GM19328 (cell line): ENCODE measurements around the gene CLTC.
"Not testable (repeated sequence)": the region's sequence is repeated elsewhere in the genome, so short reads cannot be mapped to it uniquely, and the experiment has no call there.

ENCODE experiments used
- ATAC-seq: cut with Tn5 transposase; IDR thresholded peaks from one replicate; pipeline ENCODE4 v1.9.1; 2021; ENCODE audit warnings: mild to moderate bottlenecking, moderate library complexity; ENCODE audit not compliant: unreplicated experiment

CLTC gene

DNA sequence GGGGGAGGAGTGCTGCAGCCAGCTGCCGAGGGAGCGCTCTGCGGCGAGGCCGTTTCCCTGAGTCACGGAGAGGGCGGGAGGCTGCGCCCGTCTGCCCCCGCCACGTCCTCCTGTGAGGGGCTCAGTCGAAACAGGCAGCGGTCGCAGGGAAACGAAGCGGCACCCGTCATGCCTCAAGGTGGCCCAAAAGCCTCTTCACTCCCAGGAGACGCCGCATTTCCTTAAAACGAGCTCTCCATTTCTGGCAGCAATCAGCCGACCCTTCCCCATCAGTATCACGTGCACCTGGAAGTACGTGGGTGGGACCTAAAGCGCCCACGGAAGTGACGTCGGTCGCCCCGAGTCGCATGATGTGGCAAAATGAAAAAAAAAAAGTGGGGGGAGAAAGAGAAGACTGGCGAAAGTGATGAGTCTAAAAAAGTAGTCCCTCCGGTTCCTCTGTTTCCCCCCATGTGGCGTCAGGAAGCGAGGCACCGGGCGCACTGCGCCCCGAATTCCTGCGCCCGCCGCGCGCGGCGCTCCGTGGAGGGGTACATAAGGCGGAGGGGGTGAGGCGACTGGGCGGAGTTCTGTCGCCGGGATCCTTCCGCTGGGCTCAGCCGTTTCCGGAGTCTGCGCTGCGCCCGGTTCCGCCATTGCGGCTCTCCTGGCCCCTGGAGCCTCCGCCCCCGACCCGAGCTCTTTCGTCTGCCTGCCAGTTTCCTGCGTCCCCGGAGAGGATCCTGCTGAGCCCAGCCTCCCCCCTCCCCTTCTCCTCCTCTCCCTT is at the start of gene CLTC:
TSS of gene CLTC (plus strand) at position 598 of the 766 bp plus-strand sequence. CDS start 237 bp downstream, outside the sequence.
- peak; percentile 75 for ATAC-seq

DNA sequence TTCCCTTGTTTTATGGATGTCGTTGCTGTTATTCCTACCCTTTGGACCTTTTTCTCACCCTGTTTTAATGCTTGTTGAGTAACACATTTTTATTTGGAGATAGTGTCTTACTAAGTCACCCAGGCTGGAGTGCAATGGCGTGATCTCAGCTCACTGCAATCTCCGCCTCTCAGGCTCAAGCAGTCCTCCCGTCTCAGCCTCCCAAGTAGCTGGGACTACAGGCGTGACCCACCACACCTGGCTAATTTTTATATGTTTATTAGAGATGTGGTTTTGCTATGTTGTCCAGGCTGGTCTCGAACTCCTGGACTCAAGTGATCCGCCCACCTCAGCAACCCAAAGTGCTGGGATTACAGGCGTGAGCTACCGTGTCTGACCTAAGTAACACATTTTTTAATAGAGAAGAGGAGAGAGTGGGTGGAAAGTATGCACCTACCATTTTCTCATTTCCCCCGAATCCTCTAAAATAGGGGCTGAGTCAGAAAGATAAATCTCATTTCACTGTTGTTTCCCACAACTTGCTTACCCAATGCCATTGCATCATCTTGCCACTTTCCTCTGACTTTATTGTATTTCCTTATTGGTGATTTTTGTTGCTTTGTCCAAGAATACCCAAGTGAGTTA is 47.3 kb upstream of the CLTC start:
- no peak for ATAC-seq

DNA sequence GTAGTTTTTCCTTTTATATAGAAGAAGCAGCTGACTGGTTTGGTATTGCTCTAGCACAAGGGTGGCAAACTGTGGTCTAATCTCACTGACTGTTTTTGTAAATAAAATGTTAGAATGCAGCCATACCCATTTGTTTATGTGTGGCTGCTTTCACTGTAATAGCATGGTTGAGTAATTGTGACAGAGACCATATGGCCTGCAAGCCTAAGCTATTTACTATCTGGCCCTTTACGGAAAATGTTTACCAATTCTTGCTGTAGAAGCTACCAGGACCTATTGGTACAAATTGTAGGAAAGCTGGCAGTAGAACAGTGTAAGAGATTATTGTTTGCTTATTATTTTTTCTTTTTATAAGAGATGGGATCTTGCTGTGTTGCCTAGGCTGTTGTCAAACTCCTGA is 35.5 kb upstream of the CLTC start:
- not testable (repeated sequence) for ATAC-seq

DNA sequence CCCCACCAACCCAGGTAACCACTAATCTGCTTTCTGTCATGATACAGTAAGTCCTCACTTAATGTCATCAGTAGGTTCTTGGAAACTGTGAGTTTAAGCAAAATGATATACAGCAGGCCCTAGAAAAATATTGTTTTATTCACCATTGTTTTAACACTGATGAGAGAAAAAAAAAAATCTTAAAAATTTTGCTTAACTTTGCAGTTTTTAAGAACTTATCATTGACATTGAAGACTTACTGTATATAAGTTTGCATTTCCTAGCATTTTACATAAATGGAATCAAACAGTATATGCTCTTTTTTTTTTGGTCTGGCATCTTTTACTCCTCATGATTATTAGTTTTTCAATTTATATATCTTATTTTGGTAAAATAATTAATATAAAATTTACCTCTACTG is 19.5 kb upstream of the CLTC start:
- ATAC-seq: no peak

DNA sequence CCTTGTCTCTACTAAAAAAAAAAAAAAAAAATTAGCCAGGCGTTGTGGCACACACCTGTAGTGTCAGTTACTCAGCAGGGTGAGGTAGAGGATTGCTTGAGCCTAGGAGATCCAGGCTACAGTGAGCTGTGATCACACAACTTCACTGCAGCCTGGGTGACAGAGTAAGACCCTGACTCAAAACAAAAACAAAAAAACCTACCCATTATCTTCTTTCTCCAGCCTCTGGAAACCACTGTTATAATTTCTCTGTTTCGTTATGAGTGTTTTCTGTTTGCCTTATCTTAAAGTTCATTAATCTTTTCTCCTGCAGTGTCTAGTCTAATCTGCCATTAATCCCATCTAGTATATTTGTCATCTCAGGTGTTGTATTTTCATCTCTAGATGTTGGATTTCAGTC is 18.6 kb upstream of the CLTC start:
- no peak for ATAC-seq

DNA sequence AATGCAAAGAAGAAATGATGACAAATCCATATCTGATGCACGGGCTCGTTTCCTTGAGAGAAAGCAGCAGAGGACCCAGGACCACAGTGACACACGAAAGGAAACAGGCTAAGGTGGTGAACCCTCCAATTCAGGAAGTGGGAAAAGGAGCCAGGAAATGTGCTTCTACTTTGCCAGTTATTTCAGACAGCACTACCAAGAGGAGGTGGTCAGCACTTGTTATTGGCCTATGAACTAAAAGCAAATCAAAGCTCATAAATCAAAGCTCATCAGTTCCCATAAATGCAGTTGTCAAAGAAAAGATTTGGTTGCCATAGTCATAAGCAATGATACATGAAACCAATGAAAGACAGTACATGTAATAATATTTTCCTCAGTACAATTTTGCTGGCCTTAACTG is 12.6 kb upstream of the CLTC start:
- no peak for ATAC-seq

DNA sequence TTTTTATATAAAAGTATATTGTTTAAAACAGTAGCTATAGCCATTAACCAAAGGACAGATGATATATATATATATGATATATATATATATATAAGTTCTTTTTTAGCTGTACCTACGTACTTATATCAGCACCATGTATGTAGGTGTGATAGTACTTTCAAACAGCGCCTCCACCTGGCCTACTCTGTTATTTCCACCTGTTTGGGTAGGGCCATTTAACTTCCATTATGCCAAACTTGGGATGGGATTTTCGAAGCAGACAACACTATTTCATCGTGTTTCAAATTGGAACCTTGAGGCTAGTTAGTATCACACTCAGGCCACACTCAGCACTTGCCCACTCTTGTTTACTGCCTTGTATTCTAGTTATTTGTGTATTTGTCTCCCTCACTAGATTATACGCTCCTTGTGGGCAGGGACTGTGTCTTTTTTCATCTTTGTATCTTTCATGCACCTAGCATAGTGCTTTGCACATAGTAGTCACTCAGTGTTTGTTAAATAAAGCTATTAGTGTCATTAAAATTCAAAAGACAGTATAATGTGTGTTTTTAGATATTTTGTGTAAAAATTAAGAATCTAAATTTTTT is 11.8 kb upstream of the CLTC start:
- no peak for ATAC-seq

DNA sequence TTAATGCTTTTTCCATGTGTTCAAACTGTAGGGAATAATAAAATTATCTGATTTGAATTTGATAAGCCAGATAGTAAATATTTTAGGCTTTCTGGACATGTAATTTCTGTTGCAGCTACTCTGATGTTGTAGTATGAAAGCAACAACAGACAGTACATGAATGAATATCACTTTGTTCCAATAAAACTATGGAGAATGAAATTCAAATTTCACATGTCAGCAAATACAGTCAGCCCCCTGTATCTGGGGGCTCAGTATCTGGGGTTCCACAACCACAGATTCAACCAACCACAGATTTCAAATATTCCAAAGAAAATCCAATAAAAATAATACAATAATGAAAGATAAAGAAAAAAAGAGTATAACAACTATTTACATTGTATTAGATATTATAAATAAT is 8.2 kb upstream of the CLTC start:
- ATAC-seq: no peak

DNA sequence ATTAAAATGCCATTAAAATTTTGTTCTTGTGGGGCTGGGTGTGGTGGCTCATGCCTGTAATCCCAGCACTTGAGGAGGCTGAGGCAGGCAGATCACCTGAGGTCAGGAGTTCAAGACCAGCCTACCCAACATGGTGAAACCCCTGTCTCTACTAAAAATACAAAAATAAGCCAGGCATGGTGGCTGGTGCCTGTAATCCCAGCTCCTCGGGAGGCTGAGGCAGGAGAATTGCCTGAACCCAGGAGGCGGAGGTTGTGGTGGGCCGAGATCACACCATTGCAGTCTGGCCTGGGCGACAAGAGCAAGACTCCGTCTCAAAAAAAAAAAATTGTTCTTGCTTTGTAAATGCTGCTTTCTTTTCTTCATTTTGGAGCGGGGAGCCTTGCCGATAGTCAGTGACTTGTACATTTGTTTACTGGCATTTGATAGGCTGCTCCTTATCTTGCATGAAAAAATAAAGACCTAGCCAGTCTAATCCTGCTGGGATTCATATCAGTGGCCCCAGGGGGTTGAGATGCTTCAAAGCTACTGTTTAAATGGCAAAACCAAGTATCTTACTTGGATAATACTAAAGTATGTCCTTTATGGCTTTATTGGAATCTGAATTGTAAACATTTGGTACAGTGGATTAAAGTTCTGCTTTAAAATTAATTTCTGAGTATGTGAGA is 3.3 kb upstream of the CLTC start:
- no peak for ATAC-seq

DNA sequence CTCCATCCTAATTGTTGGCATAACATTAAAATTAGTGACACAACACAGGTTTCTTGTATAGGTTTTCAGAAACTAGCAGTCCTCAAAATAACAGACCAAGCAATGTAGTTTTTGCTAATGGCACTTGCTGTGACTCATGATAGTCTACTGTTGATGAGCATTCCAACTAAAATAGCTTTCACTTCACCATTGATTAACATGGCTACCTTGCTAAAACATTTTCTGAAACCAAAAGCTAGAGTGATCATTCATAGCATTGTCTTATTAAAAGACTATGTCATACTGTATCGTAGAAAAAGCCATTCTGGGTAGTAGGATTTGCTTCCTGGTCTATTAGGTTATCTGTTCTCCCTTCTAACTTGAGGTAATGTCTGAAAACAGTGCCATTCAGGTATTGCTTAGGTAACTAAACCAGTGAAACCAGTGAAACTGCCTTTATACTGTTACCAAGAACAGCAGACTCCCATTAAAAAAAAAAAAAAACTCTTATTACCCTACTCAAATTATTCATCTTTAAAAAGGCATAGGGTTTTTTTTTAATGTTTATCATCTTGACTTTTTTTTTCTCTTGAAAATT is 2.5 kb upstream of the CLTC start:
- no peak for ATAC-seq

DNA sequence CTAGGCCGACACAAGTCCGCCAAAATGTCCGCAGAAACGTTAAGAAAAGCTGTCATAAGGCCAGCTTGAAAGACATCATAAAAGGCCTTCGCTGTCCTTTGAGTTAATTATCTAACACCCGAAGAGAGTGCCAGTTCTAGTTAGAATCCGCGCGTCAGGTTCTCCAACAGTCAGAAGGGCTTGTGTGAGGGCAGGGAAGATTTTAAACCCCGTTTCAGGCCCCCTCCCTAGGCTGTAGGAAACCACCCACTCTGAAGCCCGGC is 729 bp upstream of the CLTC start:
- no peak for ATAC-seq

DNA sequence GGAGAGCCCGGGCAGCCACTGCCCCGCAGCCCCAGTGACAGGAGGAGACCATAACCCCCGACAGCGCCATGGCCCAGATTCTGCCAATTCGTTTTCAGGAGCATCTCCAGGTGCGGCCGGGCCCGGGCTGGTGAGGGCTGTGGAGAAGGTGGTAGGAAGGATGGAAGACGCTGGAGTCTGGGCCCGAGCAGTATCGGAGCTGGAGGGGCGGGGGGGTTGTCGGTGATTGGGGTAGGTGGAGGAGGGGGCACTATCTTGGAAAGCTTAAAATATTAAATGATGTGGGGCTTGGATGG is 317 bp downstream of the CLTC start:
- peak; percentile 1 for ATAC-seq

DNA sequence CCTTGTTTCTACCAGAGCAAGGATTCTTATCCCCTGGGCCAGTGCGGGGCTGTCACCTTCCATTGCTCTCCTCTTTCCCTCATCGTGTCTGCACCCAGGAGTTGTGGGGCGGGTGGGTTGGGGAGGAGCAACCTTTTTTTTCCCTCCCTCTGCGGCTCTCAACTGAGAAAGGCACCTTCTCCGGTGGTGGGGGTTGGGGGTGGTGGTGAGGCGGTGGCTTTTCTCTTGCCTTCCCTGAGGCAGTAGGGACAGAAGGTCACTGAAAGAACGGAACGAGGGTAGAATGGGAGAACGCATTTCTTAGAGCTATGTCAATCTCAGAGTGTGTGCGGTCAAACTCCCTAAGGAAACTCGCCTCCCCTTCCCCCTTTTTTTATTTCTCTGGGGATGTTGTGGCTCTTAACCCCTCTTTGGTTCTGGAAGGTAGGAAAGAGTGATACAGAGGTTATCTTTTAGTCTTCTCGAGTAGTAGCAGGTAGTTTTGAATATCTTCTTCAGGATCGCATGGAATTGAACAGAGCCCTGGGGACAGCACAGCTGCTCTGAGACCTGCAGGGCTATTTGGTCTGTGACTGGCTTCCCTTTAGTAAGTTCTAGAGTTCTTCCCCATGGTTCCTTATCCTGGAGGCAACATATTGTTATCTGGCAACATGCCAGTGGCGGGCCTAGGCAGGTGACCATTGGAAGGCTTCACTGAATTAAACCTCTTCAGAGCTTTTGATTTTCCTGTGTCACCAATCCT is 994 bp downstream of the CLTC start:
- ATAC-seq: no peak

DNA sequence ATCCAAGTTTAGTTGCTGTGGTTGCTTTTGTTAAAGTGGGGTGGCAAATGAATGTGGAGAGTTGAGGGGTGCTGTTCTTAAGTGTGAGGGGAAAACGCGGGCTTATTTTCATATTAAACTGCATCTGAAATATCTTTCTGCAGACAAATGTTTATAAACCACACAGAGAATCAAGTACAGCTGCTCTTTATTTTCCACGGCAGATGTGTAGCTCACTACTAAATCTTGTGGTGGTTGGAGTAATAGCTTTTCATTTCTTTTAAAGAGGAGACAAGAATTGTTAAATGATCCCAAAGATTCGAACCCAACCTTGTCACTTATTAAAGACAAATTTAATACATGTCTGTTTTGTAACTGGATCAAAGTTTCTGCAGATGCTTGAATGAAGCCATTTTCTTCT is 2.1 kb downstream of the CLTC start:
- ATAC-seq: no peak

DNA sequence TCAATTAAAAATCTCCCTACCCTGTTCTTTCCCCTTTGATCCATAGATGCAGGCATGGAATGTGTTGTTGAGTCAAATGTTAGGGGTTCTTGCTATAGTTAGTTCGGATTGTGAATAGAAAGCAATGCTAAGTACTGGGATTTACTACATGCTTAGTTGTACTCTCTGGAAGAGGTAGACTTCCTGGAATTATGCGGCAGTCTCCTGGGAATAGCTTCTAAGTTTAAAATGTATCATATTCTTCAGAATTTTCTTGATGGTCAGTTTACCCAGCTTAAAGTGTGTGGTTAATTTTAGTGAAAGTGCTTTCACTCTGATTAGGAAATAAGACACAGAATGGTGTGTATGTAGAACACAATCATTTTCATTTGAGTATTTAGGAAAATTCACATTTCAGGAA is 3.5 kb downstream of the CLTC start:
- ATAC-seq: no peak

DNA sequence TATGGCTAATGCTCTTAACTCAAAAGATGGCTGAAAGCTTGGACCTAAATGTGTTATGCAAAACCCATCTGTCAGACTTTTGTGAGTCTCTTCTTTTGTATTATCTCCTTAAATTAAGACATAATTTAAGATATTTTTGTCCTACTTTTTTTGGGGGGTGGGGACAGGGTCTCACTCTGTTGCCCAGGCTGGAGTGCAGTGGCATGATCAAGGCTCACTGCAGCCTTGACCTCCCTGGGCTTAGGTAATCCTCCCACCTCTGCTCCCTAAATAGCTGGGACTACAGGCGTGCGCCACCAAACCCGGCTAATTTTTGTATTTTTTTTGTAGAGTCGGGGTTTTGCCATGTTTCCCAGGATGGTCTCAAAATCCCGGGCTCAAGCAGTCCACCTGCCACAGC is 7.1 kb downstream of the CLTC start:
- ATAC-seq: no peak

DNA sequence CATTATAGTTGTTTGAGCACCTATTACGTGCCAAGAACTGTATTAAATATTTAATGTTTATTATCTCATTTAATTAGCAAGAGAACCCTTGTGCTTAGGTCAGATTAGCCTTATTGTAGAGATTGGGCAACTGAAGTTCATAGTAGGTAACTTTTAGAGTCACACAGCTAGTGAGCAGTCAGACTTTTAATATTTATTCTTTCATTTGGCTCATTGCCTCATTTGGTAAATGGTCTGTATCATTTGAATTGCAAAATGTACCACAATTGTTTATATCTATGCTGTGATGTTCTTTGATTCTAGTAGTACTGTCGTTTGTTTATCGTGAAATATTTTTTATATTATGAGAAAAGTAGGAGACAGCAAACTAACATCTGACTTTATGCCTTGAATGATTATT is 7.6 kb downstream of the CLTC start:
- no peak for ATAC-seq

DNA sequence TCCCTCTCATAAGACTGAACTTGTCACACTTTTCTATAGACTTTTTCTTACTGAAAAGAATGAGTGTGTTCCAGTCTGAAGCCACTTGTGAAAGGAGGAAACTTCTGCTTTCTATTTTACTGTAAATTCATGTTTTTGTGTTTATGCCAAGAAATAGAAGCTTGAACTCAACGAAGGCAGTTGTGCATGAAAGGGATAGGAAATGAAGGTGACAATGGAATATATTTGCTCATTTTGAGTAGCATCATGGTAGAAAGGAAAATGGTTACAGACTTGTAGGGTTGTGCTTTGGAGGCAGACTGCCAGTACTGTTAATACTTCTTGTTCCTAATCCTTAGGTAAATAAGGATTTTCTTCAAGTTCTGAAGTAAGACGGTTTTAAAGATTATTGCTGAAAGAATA is 8.1 kb downstream of the CLTC start:
- no peak for ATAC-seq

DNA sequence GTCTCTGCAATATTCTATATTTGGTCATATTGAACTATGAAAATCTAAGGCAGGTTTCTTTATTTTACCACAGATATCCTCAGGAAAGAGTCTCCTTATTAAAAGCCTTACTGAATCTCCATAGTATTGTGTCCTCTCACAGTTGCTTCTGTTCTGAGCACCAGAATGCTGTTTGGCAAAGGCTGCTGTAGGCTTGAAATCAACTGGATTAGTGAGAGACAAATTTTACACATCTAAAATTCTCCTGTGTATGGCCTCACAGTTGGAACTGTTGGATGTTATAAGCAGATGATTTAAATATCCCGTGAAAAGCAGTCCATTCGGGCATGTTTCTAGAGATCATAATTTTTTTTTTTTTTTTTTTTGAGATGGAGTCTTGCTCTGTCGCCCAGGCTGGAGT is 9.5 kb downstream of the CLTC start:
- no peak for ATAC-seq

DNA sequence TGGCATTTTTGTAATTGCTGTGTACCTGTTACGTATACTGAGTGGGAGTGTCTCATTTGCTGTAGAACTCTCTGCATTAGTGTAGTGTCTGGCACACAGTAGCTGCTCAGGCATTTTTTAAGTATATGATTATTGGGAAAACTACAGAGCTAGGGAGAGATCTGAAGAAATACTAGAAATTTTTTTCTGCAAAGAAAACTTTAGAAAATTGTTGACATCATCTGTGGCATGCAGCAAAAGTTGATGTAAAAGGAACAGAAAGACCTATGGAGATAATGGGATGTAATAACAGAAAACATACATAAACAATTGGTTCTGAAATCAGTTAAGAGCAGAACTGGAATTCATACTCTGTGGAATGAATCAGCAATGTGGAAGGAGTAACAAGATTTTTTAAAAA is 11.6 kb downstream of the CLTC start:
- ATAC-seq: no peak

DNA sequence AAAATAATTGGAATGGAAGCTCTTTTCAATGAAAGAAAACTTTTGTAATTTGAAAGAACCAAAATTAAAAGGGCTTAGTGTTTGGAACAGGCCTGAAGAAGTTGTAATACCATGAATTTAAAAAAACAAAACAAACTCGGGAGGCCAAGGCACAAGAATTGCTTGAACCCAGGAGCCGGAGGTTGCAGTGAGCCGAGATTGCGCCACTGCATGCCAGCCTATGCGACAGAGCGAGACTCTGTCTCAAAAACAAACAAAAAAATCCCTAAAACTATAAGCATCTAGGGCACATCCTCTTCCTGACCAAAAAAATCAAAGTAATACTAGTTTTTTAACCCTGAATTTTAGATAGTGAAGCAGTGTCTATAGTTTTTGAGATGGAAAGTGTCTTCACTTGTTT is 12.7 kb downstream of the CLTC start:
- ATAC-seq: no peak
